GM18520 (cell line): Measurements from ENCODE around the gene TET1.
"Not testable (repeated sequence)": the region's sequence is repeated elsewhere in the genome, so short reads cannot be mapped to it uniquely, and the experiment has no call there.

ENCODE experiments used
- ATAC-seq: cut with Tn5 transposase; IDR thresholded peaks from one replicate; pipeline ENCODE4 v1.9.1; 2021; ENCODE audit not compliant: unreplicated experiment

TET1 gene

DNA sequence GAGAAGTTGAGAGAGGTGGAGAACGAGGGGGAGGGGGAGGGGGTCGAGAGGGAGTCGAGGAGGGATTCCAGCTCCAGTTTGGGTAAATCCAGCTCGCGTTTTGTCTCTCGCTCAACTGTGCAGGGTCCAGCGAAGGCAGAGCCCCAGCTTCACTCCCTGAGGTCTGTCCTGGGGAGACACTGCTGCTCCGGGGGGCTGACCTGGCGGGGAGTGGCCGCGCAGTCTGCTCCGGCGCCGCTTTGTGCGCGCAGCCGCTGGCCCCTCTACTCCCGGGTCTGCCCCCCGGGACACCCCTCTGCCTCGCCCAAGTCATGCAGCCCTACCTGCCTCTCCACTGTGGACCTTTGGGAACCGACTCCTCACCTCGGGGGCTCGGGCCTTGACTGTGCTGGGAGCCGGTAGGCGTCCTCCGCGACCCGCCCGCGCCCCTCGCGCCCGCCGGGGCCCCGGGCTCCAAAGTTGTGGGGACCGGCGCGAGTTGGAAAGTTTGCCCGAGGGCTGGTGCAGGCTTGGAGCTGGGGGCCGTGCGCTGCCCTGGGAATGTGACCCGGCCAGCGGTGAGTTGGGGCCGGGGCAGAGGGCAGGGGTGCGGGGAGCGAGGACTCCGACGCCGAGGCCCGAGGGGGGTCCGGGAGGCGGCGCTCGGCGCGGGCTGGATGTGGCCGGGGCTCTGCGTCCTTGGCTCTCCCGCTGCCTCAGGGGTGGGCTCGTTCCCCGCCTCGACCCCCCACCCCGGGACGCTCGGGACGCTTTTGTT, at the start of gene TET1:
TSS of gene TET1 (plus strand) at position 152 of the 757 bp plus-strand sequence. CDS start 12,002 bp downstream, outside the sequence.
- no peak for ATAC-seq

DNA sequence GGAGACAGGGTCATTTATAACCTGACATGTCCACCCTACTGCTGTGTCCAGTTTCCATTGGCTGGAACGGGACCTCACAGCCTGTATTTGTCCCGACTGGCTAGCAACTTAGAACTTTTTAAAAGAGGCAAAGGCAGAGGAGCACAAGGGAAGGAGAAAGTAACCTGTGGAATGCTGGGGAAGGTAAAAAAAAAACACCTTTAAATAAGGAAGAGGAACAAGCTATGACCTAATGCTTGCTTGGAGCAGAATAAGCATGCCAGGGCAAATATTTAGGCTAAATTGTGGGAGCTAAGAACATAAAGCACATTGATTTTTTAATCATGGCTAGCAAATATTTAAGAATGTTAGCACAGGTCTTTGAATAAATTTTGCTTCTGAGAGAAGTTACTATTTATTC, 43.9 kb upstream of the TET1 start:
- ATAC-seq: not testable (repeated sequence)

DNA sequence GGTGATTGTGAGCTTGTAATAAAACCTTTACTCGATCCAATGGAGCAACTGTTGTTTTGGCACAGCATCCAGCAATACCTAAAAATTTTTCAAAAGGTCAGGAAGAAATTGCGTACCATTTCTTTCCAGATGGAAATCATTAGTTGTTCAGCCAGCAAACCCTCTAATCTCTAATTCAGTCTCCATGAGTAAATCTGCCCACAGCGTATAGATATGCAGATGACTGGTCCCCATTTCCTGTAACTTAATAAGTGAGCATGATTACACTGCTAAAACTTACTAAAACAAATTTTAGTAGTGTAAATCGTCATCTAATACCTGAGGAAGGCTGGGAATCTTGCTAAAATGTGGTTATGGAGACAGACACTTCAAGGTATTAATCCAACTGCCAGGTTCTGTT, 43.4 kb upstream of the TET1 start:
- no peak for ATAC-seq

DNA sequence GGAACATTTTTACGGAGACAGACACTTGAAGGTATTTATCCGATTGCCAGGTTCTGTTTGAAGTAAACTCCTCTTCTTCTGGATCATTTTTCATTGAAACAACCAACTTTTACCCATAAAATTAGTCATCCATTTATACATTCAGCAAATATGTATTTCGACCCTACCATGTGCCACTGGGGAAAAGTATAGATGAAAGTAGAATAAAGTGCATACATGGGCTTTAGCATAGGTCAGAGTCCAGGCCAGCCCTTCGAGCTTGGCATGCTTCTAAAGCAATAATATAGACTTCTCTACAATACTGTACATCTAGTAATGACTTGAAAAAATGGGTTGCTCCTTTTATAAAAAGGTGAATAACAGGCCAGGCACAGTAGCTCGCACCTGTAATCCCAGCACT, 42.9 kb upstream of the TET1 start:
- no peak for ATAC-seq

DNA sequence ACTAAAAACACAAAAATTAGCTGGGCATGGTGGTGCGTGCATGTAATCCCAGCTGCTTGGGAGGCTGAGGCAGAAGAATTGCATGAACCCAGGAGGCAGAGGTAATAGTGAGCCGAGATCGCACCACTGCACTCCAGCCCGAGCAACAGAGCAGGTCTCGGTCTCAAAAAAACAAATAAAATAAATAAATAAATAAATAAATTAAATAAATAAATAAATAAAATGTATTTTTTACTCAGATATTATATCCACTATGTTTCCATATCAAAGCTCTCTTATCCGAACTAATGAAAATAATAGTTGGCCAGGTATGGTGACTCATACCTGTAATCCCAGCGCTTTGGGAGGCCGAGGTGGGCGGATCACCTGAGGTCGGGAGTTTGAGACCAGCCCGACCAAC, 41.5 kb upstream of the TET1 start:
- not testable (repeated sequence) for ATAC-seq

DNA sequence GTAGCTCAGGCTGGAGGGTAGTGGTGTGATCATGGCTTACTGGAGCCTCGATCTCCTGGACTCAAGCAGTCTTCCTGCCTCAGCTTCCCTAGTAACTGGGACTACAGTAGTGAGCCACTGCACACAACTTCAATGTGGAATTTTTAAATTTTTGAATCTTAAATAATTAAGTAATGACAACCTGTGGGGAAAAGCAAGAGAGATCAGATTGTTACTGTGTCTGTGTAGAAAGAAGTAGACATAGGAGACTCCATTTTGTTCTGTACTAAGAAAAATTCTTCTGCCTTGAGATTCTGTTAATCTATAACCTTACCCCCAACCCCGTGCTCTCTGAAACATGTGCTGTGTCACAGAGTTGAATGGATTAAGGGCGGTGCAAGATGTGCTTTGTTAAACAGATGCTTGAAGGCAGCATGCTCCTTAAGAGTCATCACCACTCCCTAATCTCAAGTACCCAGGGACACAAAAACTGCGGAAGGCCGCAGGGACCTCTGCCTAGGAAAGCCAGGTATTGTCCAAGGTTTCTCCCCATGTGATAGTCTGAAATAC, 34.6 kb upstream of the TET1 start:
- ATAC-seq: not testable (repeated sequence)

DNA sequence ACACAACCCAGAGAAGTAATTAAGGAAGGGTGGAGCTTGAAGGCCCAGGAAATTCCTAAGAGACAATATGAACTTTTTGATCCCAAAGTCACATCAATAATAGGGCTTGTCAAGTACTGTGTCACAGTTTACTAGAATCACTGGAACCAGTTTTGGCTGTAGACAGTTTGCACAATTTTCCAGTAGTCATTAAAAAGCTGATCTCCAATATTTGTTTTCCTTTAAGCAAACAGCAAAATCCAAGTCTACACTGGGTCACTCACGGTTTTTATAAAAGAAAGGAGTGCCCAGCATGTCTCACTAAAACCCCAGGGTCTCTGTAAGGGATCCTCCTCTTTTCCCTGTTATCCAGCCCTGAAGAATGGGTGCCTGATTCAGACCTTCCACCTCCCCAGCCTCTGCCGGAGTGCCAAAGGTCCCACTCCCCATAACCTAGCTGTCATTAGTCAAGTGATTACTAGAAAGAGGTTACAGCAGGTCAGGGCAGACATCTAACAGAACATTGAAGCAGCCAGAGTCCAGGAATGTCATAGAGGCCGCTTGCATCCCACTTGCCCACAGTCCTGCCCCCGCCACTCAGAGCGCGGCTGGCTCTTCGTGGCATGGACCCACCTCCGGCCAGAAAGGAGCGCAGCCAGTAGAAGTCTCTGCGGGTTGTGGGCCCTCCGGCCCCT, 33.4 kb upstream of the TET1 start:
- ATAC-seq: peak; percentile 26

DNA sequence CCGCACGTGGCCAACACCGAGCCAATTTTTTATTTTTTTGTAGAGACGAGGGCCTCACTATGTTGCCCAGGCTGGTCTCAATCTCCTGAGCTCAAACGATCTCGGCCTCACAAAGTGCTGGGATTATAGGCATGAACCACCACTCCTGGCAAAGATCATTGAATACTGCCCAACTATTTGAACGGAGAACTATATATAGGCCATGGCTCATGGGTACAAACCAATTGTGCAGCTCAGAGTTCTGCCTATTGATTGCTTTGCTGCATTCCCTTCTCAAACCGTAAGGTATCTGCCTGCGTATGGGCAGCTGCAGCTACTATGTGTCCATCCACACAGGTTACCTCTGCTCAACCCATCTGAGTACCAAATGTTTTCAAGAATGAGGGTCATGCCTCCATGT, 23.2 kb upstream of the TET1 start:
- ATAC-seq: no peak

DNA sequence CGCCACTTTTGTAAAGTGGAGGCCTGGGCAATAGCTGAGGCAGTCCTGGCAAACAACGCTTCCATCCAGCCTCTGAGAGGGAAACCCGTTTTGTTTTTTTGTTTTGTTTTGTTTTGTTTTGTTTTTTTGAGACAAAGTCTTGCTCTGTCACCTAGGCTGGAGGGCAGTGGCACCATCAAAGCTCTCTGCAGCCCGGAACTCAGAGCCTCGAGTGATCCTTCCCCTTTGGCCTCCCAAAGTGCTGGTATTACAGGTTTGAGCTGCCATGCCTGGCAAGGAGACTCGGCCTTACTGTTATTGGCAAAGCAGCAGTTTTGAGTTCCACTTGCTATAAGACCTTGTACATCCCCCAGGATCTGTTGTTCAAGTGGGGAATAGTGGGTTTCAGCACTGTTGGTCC, 22.3 kb upstream of the TET1 start:
- ATAC-seq: no peak

DNA sequence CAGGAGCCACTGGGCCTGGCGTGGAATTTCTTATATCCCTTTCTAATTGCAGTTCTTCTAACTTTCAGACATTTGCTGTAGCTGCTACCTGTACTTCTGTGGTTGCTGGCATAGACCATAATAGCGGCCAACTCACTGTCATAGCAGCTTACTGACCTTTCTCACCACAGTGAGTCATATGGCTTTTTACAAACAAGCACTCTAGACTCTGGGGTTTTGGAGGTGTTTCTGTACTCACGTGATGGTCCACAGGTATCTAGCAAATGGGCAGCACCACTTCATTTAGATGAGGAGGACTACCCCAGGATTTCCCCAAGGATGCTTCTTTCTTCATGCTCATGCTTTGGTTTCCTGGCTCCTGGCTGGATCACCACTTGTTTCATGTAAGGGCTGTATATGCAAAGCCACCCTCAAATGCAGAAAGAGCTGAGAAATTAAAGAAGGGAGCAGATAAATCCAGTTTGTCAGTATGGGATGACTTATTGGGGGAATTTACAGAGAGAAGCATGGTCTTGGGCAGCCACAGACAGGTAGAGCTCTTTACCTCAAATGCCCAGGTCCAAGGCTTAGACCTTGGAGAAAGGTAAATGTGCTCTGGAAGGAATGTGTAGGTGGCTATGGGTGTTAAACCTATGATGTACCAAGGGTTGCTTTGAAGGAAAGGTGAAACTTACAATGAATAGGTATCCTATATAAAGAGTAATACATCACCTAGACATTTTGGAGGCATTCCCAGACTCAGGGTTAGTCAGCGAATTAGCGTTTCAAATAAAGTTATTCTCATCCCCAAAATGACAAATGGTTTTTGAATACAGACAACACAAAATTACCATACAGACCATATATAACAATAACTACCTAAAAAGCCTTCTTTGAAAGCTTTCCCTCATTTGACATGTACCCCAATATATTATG, 16.9 kb upstream of the TET1 start:
- ATAC-seq: peak; percentile 82

DNA sequence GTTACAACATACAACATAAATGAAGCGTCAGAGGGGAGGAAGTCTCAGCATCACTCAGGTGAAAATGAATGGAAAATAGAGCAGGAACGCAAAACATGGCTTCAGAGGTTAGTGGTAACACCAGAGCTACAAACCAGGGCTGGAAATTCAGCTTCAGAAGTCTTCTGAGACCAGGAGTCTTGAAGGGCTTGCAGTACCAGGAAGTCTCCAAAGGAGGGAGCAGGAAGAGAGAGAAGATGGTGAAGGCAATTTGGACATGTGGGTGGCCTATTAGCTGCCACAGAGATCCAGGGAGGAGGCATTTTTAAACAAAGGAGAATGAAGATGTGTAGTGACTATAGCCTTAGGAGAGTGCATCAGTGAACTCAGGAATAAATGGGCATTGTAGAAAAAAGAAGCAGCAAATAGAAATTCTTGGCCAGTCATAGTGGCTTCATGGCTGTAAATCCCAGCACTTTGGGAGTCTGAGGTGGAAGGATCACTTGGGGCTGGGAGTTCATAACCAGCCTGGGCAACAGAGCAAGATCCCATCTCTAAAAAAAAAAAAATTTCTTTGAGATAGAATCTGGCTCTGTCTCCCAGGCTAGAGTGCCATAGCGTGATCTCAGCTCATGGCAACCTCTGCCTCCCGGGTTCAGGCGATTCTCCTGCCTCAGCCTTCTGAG, 9.3 kb upstream of the TET1 start:
- ATAC-seq: no peak

DNA sequence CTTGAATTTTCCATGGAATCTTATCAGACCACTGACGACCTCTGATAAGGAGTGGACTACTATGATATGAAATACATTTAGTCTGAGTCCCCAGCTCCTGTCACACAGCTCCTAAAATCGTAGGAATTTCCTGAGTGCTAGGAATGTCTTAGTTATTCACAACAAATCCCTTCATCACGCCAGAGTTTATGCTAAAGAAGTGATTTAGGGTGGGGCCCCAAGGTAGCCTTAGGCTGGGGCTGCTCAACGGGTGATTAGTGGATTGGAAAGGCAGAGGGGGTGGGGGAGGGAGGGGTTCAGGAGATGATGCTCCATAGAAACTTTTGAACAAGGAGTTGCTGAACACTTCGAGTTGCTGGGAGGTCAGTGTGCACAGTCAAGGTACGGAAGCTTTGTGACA, 7.0 kb upstream of the TET1 start:
- no peak for ATAC-seq

DNA sequence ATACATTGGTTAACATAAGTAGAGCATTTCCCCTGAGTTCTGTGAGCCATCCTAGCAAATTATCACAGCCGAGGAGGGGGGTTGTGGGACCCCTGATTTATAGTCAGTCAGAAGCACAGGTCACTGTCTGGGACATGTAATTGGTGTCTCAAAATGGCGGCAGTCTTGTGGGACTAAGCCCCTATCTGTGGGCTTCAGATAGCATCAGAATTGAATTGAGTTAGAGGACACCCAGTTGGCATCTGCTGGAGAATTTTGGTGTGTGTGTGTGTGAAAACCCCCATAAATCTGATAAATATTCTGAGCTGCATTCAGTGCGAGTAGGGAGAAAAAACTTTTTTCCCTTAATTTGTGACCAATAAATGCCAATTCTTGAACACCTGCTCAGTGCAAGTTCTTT, 6.5 kb upstream of the TET1 start:
- no peak for ATAC-seq

DNA sequence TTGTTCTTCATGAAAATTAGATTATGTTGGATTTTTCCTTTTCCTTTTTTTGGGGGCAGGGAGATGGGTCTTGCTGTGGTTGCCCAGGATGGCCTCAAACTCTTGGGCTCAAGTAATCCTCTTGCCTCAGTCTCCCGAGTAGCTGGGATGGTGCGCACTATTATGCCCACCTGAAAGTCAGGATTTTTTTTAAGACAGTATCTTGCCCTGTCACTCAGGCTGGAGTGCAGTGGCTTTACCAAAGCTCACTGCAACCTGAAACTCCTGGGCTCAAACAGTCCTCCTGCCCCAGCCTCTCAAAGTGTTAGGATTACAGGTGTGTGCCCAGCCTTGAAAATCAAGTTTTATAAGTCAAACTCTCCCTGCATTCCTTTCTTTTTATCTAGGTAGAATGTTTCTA, 1.7 kb upstream of the TET1 start:
- no peak for ATAC-seq

DNA sequence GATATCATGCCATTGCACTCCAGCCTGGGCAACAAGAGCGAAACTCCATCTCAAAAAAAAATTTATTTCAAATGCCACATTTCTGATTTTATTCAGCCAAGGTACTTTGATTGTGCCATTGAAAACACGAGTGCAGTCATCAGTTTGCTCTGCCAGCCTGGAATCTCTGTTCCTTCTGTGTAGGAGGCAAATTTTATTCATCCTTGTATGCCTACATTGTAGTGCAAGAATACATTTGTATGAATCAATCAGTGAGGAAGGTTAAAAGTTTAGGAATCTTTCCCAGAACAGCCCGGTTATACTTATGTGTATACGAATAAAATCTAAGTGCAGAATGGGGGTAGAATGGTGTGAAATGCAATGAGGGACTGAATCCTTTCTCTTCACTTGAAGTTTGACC, 886 bp upstream of the TET1 start:
- no peak for ATAC-seq

DNA sequence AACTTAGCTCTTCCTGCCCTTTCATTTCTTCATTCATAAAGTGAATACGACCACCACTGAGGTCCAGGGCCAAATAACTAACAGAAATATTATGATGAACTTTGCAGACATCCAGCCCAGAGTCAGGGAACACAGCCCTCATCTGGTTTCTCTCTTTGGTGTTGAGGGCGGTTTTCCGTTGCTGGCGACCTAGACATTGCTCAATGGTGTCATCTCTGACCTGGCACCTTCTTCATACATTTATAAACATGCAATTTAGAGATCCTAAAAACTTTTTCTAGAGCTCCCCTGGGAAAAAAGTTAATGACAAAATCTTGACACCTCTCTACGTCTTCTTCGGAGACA, 324 bp upstream of the TET1 start:
- no peak for ATAC-seq

DNA sequence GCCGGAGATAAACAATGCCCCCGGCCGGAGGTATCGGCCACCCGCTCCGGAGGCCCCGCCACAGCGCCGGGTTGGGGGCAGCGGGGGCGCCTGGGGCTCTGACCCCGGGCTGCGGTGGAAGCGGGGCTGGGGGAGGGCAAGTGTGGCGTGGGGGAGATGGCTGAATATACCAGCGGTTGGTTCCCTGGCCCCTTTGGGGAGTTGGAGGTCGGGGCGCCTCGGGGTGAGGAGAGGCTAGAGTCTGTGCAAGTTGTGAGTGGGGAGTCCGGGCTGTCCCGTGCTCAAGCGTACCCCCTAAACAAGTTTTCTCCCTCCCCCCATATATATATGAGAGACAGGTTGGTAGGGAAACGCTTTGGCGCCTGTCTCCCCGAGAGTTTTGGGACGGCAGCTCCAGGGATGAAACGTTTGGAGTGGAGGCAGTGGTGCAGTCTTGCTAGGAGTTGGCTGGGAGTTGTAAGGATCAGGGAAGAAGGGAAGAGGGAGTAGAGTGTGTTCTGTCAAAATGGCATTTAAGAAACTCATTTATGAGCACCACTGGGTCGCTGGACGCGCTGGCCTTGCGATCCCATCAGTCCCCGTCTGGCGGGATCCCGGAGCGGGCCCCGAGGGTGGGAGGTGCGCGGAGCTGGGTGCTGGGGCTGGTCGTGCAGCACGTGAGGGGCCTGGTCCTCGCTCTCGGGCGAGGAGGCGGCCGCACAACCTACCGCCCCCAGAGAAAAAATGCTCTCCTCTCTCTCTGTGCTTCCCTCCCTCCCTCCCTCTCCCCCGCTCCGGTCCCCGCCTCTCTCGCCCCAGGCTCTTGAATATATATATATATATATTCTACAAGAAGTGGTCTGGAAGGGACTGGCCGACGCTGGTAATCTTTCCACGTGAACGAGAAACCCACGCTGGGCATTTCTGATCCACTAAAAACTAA, 1.1 kb downstream of the TET1 start:
- no peak for ATAC-seq

DNA sequence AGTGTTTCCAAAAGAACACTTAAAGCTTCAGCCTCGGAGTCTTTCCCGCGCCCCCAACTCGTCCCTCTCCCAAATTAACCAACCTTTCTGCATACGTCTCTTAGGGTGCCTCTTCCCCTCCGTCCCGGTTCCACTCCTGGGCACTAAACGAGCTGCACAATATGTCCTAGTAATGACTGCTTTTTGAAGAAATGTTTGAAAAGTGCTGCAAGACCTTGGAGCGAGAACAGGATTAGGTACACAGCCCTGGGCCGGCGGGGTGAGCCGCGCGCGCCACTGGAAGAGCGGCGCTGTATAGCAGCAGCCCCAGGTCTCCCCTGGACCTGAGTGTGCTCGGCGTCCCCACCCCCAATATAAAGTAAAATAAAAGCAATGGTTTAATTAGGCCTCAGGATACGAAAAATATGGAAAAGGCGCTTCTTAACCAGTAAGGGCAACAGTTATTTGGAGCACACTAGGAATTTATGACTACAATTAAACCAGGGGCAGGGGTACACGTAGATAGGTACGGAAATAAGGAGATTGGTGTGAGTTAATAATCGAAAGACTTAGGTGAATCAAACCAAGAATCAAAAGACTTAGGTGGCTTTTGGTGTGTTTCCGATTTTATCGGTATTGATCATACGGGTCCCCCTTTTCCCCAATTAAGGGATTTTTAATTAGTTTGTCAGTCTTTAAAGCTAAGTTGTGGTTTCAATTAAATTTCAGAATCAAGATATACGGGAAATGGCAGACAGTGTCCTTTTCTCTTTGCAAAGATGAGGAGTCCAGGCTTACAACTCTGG, 1.9 kb downstream of the TET1 start:
- ATAC-seq: no peak
